Measurements from ENCODE around the gene PHF20. TPM values are rescaled to one million over a fixed set of nuclear protein-coding genes. Genes with fewer than 3 reads are reported as not detected.
A peak's percentile ranks its signal among the peaks of the same experiment; 100 is the strongest.
"Not testable (repeated sequence)": the region's sequence is repeated elsewhere in the genome, so short reads cannot be mapped to it uniquely, and the experiment has no call there.

PHF20 gene
- total RNA-seq (ENCODE audit: unreplicated experiment): 101 TPM
- long read RNA-seq, partial matches to known transcripts: 47 of 65 reads
- long read RNA-seq, other reads (novel, unspliced or antisense): 17 of 65 reads

GRCh38 chr20:35771689-35772562 lies at the start of gene PHF20:
Gene PHF20, plus strand, starts transcription at chr20:35772015. Its CDS starts 29,508 bp downstream, at chr20:35801523.
- peaks cover 18% of the 10 kb centered on the region for H3K36me3 Mint-ChIP-seq (ENCODE audit: low read depth, unreplicated experiment)
- H3K27ac Mint-ChIP-seq (ENCODE audit: unreplicated experiment): peak within 1 kb of the TSS; percentile 99
- no peaks in the 10 kb centered on the region for H3K9me3 Mint-ChIP-seq (ENCODE audit: unreplicated experiment)
- peak; percentile 97 for DNase-seq (ENCODE audit: low spot score)
- peak within 1 kb of the TSS; percentile 95 for H3K4me3 Mint-ChIP-seq (ENCODE audit: unreplicated experiment)
- H3K27me3 Mint-ChIP-seq (ENCODE audit: unreplicated experiment): peaks cover 15% of the 10 kb centered on the region
- peaks cover 58% of the 10 kb centered on the region for H3K4me1 Mint-ChIP-seq (ENCODE audit: unreplicated experiment)
- TF ChIP-seq CTCF (IDR thresholded peaks at IDR 0.05; ENCODE audit: unreplicated experiment): no peak

GRCh38 chr20:35723275-35723639 lies 48.6 kb upstream of the PHF20 start:
- not testable (repeated sequence) for H3K27me3 Mint-ChIP-seq (ENCODE audit: unreplicated experiment); H3K4me3 Mint-ChIP-seq (ENCODE audit: unreplicated experiment); H3K9me3 Mint-ChIP-seq (ENCODE audit: unreplicated experiment); H3K4me1 Mint-ChIP-seq (ENCODE audit: unreplicated experiment); DNase-seq (ENCODE audit: low spot score); H3K27ac Mint-ChIP-seq (ENCODE audit: unreplicated experiment)
- peaks cover 44% of the 10 kb centered on the region for H3K36me3 Mint-ChIP-seq (ENCODE audit: low read depth, unreplicated experiment)

- peaks cover 44% of the 10 kb centered on the region for H3K36me3 Mint-ChIP-seq (ENCODE audit: low read depth, unreplicated experiment)
- H3K27ac Mint-ChIP-seq (ENCODE audit: unreplicated experiment); H3K4me1 Mint-ChIP-seq (ENCODE audit: unreplicated experiment); H3K9me3 Mint-ChIP-seq (ENCODE audit: unreplicated experiment); DNase-seq (ENCODE audit: low spot score); H3K4me3 Mint-ChIP-seq (ENCODE audit: unreplicated experiment); H3K27me3 Mint-ChIP-seq (ENCODE audit: unreplicated experiment): not testable (repeated sequence)
Observed at GRCh38 chr20:35723652-35724320, 48.0 kb upstream of the PHF20 start.

GRCh38 chr20:35724321-35725230 lies 47.2 kb upstream of the PHF20 start:
- H3K36me3 Mint-ChIP-seq (ENCODE audit: low read depth, unreplicated experiment): peaks cover 48% of the 10 kb centered on the region

More at GRCh38 chr20:35724321-35725230, 47.2 kb upstream of the PHF20 start:
- no peaks in the 10 kb centered on the region for H3K4me1 Mint-ChIP-seq (ENCODE audit: unreplicated experiment)
- no peak for DNase-seq (ENCODE audit: low spot score)
- peak overlapping the region; percentile 25 for H3K27ac Mint-ChIP-seq (ENCODE audit: unreplicated experiment)
- H3K9me3 Mint-ChIP-seq (ENCODE audit: unreplicated experiment): no peaks in the 10 kb centered on the region
- no peak overlapping the region for H3K4me3 Mint-ChIP-seq (ENCODE audit: unreplicated experiment)
- peaks cover 2% of the 10 kb centered on the region for H3K27me3 Mint-ChIP-seq (ENCODE audit: unreplicated experiment)
- no peak for TF ChIP-seq CTCF (IDR thresholded peaks at IDR 0.05; ENCODE audit: unreplicated experiment)
